ENCODE results near the gene HSF2.
A peak's percentile ranks its signal among the peaks of the same experiment; 100 is the strongest.

HSF2 gene

DNA sequence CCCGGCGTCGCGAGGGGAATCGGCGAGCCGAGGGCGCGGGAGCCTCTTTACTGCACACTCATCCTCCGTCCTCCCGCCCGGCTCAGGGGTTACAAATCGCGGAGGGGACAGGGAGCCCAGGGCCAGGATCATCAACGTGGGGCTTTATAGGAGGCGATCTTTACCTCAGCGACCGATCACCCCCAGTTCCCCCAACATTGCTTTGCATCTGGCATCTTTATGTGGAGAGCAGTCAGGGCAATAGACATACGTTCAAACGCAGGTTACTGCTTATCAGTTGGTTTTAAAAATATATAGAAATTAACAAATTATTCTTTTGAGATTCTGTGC, 634 bp downstream of the HSF2 start:
- DNase-seq (ENCODE audit: low spot score): peak; percentile 11

DNA sequence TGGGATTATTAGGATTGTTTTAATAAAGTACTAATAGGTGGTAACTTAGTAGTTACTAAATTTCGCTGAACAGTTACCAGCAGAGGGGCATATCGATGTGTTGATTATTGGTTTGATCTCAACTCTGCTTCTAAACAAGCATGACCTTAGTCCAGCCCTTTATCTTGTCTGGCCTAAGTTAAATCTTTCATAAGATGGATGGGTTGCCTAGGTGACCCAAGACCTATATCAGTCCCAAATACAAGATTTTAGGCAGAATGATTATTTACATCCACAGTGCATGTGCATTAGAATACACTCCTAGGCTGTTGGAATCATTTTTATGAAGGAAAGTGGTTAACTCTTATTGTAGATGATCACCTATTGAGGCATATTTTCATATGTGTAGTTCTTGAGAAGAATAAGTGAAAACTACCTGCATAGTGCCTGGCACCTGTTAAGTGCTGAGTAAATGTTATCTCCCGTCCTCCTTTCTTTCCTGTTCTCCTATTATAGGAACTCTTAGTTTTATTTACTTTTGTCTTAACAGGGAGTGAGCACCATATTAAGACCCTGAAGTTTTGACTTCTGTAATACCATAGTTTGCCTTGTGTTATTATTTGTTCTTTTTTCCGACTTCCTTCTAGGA, 1.1 kb downstream of the HSF2 start:
- peak; percentile 7 for DNase-seq (ENCODE audit: low spot score)

DNA sequence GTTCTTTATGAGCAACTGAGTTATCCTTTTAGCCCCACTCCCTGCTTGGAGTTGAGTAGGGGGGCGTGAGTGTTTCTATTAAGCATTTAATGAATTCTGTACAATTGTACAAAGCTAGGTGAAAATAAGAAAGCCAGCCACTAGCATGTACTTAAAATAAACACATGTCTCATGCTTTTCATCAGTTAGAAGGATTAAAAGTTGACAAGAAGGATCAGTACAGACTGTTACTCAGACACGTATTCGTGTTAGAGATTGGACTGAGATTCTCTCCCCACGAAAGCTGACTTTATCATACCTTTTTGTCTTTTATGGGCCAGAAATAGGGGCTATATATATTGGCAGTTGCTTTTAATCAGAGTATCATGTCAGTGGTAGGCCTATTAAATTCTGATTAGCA, 1.7 kb downstream of the HSF2 start:
- no peak for DNase-seq (ENCODE audit: low spot score)

DNA sequence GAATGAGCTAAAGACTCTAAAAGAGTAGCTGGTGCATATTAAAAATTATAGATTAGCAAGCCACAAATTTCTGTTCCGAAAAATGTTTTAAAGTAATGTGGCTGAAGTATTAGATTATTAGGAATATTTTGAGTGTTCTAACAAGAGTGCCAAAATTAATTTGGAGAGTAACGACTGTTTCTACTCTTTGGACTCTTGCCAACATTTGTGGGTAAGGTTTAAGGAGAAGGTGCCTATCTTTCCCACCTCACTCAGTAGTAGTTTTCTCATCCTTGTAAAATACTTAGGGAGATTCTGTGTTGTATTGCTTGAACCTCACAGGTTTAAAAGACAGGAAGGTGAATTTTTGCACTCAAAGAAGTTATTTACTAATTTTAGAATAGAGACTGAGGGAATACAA, 5.0 kb downstream of the HSF2 start:
- DNase-seq (ENCODE audit: low spot score): no peak

DNA sequence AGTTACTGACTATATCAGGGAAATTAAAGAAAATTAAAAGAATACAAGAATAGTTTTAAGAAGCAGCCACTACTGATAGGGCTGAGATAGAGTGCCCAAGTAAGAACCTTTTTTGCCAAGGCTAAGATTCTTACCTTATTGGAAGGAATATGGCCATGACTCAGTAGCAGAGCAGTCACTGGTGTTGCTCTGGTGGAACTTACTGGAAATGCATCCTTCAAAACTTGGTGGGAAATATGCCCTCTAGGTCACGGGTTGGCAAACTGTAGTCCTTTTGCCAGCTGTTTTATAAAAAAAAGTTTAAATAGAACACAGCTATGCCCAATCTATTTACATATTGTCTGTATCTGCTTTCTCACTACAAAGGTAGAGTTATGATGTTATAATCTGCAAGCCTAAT, 6.0 kb downstream of the HSF2 start:
- no peak for DNase-seq (ENCODE audit: low spot score)

DNA sequence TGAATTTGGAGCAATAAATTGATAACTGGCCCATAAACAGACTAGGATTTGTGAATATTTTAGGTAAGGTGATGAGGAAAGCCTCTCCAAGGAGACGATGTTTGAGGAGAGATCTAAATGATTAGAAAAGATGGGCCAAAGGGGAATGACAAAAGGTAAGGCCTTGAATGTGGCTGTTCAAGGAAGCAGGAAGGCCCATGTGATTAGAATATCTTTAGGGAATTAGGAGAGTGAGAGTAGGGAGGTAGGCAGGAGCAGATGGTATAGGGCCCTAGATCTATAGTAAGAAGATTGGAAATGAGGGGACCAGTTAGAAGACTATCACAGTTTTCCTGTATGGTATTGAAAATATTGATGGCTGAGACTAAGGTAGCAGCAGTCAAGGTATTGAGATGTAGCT, 6.7 kb downstream of the HSF2 start:
- no peak for DNase-seq (ENCODE audit: low spot score)

DNA sequence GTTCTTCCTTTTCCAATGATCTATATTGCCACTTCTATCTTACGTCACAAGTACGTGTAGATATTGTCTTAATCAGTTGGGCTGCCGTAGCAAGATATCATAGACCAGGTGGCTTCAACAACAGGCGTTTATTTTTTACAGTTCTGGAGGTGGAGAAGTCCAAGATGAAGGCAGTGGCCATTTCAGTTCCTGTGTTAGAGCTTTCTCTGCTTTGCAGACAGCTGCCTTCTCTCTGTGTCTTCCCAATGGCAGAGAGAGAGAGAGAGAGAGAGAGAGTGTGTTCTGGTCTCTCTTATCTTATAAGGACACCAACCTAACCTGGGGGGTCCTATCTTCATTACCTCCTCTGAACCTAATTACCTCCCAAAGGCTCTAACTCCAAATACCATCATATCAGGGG, 8.3 kb downstream of the HSF2 start:
- DNase-seq (ENCODE audit: low spot score): no peak

DNA sequence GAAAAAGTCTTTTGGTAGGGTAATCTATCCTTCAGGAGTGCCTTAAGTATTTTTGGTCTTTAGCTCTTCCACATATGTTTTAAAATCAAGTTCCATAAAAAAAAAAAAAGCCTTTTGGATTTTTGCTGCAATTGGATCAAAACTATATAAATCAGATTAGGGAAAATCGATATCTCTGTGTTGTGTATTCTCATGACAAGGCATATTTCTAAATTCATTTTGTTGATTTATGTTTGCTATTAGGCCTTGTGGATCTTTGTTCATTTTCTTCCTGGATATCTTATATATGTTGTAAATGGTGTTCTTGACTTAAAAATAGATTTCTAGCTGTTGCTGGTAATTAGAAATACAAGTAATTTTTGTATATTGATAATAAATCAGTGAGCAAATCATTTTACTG, 8.8 kb downstream of the HSF2 start:
- DNase-seq (ENCODE audit: low spot score): no peak

DNA sequence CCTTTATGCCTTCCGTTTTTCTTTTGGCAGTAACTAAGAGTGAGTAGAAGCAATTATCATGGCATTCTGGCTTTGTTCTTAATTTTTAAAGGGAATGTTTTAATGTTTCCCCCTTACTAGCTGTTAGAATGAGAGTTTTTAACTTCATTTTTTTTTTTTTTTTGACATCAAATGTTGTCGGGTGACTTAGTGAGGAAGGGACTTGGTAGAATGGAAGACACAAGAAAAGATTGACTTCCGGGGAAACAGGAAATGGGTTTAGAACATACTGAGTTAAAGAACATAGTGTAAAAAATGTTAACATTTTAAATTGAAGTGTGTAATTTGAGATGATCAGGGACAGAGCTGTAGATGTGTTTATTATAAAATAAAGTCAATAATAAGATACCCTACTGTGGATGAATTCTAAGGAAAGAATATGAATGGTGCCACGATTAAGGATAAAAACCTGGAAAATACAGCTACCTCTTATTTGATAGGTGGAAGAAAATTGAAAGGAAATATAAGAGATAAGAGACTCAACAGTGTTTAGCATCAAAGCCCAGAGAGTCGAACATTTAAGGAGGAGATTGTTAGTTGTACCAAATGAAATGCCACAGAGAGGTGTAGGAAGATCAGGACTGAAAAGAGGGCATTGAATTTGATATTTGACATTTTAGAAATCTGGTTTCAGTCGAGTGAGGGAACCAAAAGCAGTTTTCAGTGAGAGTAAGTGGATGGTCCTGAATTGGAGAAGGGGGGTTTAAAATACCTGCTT, 9.4 kb downstream of the HSF2 start:
- DNase-seq (ENCODE audit: low spot score): no peak

DNA sequence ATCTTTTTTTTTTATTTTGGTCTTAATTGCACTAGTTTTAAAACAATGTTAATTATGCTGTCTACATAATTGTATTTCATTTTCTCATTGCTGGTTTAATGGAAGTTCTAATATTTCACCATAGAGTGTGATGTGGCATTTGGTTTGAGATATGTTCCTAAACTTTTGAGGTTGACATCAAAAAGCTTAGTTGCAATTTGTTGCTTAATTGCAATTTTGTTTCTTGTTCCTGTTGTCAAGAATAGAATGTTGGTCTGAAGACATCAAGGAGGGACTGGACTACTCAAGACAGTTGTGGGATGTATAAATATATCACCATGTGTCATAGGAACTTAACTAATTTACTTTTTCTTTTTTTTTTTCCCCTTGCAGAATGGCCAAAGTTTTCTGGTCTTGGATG, 12.5 kb downstream of the HSF2 start:
- DNase-seq (ENCODE audit: low spot score): no peak

DNA sequence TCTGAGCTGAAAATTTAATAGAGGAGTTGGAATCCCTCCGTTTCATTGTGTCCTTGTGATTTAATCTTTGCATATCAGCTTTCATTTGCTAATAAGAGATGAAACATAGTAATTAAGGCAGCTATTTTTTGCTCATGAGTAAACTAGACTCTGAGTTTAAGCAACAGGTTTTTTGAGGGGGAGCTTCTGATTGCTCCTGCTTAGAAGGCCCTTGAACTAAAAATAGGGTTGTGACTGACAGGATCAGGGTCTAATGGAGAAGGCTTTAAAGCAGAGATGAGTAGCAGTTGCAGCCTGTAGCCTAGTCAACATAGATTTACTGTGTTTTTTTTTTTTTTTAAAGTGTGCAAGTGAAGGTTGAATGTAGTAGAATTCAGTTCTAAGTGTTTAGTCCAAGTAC, 17.4 kb downstream of the HSF2 start:
- DNase-seq (ENCODE audit: low spot score): no peak

DNA sequence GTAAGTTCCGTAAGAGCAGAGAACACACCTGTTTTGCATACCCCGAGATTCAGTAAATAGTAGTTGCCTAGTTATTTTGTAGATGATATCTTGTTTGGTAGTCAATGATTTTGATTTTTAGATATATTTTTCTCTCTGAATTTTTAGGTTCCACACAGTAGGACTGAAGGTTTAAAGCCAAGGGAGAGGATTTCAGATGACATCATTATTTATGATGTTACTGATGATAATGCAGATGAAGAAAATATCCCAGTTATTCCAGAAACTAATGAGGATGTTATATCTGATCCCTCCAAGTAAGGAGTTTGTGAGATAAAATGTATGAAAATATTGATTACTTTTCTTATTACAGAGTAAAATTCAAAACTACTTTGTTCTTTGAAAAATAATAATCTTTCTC, 22.6 kb downstream of the HSF2 start:
- DNase-seq (ENCODE audit: low spot score): no peak

DNA sequence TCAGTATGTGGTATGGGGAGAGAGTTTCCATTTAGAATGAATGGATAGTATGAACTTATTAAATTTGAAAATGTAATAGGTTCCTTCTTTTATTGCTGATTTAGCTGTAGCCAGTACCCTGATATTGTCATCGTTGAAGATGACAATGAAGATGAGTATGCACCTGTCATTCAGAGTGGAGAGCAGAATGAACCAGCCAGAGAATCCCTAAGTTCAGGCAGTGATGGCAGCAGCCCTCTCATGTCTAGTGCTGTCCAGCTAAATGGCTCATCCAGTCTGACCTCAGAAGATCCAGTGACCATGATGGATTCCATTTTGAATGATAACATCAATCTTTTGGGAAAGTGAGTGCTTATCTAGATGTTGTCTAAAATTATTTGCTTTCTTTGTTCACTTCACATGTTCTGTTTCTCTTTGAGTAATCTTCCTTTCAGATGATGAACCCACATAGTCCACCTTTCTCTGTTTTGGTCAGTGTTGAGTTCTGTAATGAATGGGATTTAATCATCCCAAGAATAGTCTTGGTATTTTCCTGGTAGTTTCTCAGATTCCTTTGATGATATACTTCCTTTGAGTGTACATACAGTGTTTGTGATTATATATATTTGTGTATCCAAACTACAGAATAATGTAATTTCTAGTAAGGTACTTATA, 23.3 kb downstream of the HSF2 start:
- no peak for DNase-seq (ENCODE audit: low spot score)

DNA sequence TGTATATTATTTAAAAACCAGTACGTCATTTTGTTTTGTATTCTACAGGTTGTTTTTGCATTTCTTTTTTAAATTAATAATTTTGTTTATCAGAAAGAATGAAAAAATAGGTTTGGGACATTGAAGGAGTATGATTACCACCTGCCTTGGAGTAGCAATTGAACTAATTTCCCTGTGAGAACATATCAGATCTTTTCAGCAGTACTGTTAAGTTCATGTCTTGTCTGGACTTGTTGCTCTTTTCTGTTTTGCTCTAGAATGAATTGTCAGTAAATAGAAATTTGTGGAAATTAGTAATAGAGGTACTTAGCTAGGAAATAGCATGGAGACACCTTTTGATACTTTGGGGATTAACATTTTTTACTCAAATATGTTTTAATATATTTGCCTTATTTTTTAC, 24.3 kb downstream of the HSF2 start:
- DNase-seq (ENCODE audit: low spot score): no peak

DNA sequence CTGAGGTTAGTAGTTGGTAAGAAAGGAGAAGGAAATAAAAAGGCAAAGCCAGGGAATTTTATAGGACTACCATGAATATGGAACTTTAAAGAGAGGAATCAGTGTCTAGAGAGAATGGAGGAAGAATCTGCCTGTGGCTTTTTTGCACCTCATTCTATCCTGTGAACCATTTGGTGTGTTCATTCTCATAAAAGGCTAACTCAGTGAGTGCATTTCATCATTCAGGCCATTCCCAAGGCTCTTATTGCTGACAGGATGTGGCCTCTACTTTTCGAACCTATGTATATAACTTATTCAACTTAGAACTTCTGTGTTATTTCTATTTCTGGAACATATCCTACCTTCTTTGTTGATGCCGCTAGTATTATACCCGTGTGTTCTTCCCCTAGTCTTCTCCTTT, 27.1 kb downstream of the HSF2 start:
- DNase-seq (ENCODE audit: low spot score): no peak

DNA sequence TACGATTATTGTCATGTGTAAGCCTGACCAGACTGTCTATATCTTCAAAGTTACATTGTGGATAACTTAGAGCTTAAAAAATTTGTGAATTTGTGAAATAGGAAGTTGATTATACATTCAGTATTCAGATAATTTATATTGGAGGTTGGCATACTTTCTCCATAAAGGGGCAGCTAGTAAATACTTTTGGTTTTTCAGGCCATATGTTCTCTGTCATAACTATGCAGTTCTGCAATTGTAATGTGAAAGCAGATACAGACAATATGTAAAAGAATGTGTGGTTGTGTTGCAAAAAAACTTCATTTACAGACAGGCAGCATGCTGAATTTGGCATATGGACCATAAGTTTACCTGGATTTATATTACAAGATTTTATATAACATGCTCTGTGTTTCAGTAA, 29.3 kb downstream of the HSF2 start:
- no peak for DNase-seq (ENCODE audit: low spot score)

DNA sequence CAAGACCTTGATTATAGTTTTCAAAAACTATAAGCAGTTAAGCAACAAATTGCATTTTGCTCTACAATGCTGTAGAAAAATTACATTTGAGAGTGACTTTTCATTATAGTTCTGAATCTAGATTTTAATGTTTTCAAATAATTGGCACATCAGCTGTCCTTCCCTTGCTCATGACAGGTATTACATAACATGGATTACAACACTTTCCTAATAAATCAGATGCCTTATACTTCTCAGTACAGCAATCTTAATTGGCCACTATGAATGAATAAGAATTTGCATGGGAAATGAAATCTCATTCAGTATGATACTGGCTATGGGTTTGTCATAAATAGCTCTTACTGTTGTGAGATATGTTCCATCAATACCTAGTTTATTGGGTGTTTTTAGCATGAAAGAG, 29.9 kb downstream of the HSF2 start:
- no peak for DNase-seq (ENCODE audit: low spot score)

DNA sequence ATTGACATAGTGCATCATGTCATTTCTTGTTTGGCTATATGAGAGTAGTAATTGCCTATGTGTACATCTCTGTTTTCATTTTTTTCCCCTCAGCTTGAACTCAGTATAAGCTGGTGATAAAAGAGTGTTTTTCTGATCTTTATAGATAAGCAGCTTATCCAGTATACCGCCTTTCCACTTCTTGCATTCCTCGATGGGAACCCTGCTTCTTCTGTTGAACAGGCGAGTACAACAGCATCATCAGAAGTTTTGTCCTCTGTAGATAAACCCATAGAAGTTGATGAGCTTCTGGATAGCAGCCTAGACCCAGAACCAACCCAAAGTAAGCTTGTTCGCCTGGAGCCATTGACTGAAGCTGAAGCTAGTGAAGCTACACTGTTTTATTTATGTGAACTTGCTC, 32.3 kb downstream of the HSF2 start:
- no peak for DNase-seq (ENCODE audit: low spot score)

DNA sequence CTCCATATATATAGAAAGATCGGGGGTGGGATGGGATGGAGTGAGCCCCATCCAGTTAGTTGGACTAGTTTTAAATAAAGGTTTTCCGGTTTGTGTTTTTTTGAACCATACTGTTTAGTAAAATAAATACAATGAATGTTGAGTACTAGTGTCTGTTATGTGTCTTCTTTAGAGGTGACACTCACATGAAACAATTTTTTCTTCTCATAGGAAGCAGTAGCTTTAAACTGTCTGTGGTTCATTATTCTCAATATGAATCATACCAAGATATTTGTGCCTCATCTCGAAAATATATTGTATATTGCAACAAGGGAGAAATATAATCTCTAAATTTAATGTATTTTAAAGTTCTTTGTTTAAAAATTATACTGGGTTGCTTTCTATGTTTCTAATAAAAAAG, 33.4 kb downstream of the HSF2 start:
- no peak for DNase-seq (ENCODE audit: low spot score)

DNA sequence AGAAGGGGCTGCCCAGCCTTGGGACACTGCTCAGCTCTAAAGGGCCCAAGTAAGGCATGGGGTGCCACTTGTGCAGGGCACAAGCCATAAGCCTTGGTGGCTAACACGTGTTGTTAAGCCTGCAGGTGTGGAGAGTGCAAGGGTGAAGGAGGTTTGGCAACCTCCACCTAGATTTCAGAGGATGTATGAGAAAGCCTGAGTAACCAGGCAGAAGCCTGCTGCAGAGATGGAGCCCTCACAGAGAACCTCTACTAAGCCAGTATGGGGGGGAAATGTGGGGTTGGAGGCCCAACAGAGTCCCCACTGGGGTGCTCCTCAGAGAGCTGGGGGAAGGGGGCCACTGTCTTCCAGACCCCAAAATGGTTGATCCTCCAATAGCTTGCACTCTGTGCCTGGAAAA, 39.5 kb downstream of the HSF2 start:
- DNase-seq (ENCODE audit: low spot score): no peak

DNA sequence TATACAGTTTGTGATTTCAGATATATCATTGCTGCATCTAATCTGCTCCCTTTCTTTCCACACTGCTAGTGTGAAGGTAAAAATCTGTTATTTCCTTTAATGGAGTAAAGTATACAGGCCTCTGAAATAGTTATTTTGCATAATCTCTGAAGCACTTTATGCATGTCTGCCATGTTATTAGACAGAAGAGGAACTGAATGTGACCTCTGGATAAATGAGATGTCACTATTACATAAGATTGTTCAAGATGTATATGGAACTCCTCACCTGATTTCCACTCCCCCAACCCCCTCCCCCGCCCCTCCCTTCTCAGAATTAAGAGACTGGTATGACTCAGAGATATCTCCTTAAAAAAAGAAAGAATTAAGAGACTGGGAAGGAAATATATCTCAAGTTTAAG, 45.8 kb downstream of the HSF2 start:
- DNase-seq (ENCODE audit: low spot score): no peak

DNA sequence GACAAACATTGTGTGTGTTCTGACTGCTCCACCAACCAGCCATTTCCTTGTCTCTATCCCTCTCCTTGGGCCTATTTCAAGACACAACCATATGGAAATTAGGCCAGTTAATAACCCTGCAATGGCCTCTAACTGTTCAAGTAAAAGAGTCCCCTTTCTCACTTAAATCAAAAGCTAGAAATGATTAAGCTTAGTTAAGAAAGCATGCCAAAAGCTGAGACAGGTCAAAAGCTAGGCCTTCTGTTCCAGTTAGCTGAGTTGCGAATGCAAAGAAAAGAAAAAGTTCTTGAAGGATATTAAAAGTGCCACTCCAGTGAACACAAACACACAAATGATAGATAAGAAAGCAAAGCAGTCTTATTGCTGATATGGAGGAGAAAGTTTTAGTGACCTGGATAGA, 49.6 kb downstream of the HSF2 start:
- DNase-seq (ENCODE audit: low spot score): no peak

DNA sequence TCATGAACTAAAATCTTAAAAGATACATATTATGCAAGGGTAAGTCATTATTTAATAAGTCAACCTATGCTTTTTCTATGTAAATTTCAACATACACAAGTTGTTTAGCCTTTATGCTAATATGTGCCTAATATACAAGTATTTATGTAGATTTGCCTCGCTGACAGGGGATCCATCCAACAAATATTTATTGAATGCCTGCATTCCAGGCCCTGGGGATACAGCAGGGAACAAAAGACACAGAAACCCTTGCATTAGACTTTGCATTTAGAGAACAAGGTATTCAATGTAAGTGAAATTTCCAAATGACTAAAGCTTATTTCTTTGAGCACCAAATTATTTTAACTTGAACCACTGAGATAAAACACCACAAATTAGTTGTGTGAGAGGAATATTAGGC, 53.1 kb downstream of the HSF2 start:
- no peak for DNase-seq (ENCODE audit: low spot score)

DNA sequence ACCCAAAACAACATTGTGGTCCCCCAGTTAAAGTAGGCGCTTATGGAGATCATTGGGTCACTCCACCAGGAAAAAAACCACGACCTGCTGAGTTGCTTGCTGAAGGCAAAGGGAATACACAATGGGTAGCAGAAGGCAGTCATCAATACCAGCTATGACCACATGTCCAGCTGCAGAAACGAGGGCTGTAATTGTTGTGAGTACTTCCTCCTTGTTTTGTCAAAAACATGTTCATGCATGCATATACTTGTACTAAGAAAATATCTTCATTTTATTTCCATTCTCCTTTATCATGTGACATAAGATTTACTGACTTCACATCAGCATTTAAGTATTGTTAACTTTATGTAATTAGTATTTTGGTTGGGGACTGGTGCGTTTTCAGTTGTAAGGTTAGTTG, 55.2 kb downstream of the HSF2 start:
- DNase-seq (ENCODE audit: low spot score): no peak
